ENCODE data around the gene MACROD2.
"Not testable (repeated sequence)": the region's sequence is repeated elsewhere in the genome, so short reads cannot be mapped to it uniquely, and the experiment has no call there.

The MACROD2 gene

GRCh38 chr20:13995086-13995665, at the start of gene MACROD2:
TSS of gene MACROD2 (plus strand) at chr20:13995516.
- Histone ChIP-seq H3K4me3 (no peak within 1 kb of the TSS), H3K9me3 (no peaks in the 10 kb centered on the region; the same call in 1 of the 2 replicates), H3K27me3 (ENCODE audit: low read depth) (no peaks in the 10 kb centered on the region; the same call in 1 of the 2 replicates), H3K36me3 (replicated peaks) (no peaks in the 10 kb centered on the region), H3K4me1 (no peaks in the 10 kb centered on the region)
- no peak for DNase-seq (ENCODE audit: low spot score in 2 of 2)
- in situ Hi-C loops (cut with MboI; ENCODE audit: low sequenced_read_pairs), result no loop called here

- in situ Hi-C loops (cut with MboI; ENCODE audit: low sequenced_read_pairs), result no loop called here
- Histone ChIP-seq H3K9me3 (no peaks in the 10 kb centered on the region), H3K4me3 (no peak overlapping the region), H3K4me1 (no peaks in the 10 kb centered on the region), H3K36me3 (replicated peaks) (no peaks in the 10 kb centered on the region), H3K27me3 (ENCODE audit: low read depth) (no peaks in the 10 kb centered on the region)
- no peak for DNase-seq (ENCODE audit: low spot score in 2 of 2)
Observed at GRCh38 chr20:13947719-13948118, 47.6 kb upstream of the MACROD2 start.

GRCh38 chr20:13953227-13953626, 42.1 kb upstream of the MACROD2 start:
- in situ Hi-C loops (cut with MboI; ENCODE audit: low sequenced_read_pairs), result no loop called here

GRCh38 chr20:13960119-13960518, 35.2 kb upstream of the MACROD2 start:
- H3K4me1 ChIP-seq, result no peaks in the 10 kb centered on the region
- no peak for DNase-seq (ENCODE audit: low spot score in 2 of 2)
- H3K27me3 ChIP-seq (ENCODE audit: low read depth), result no peaks in the 10 kb centered on the region
- H3K9me3 ChIP-seq, result no peaks in the 10 kb centered on the region
- no peak overlapping the region for H3K4me3 ChIP-seq
- in situ Hi-C loops (cut with MboI; ENCODE audit: low sequenced_read_pairs), result no loop called here
- H3K36me3 ChIP-seq (replicated peaks), result no peaks in the 10 kb centered on the region

More at GRCh38 chr20:13953227-13953626, 42.1 kb upstream of the MACROD2 start:
- H3K4me3 ChIP-seq, result no peak overlapping the region
- H3K36me3 ChIP-seq (replicated peaks), result no peaks in the 10 kb centered on the region
- H3K4me1 ChIP-seq, result no peaks in the 10 kb centered on the region
- DNase-seq (ENCODE audit: low spot score in 2 of 2), result peak in 1 of 2 experiments; percentile 52
- H3K9me3 ChIP-seq, result no peaks in the 10 kb centered on the region
- H3K27me3 ChIP-seq (ENCODE audit: low read depth), result no peaks in the 10 kb centered on the region

- DNase-seq (ENCODE audit: low spot score in 2 of 2), result no peak
- Histone ChIP-seq H3K4me1 (no peaks in the 10 kb centered on the region), H3K27me3 (ENCODE audit: low read depth) (no peaks in the 10 kb centered on the region), H3K4me3 (no peak overlapping the region), H3K9me3 (no peaks in the 10 kb centered on the region), H3K36me3 (replicated peaks) (no peaks in the 10 kb centered on the region)
- in situ Hi-C loops (cut with MboI; ENCODE audit: low sequenced_read_pairs), result no loop called here
Observed at GRCh38 chr20:13960525-13960924, 34.8 kb upstream of the MACROD2 start.

GRCh38 chr20:13984211-13984610, 11.1 kb upstream of the MACROD2 start:
- Histone ChIP-seq H3K36me3 (replicated peaks) (no peaks in the 10 kb centered on the region), H3K27me3 (ENCODE audit: low read depth) (no peaks in the 10 kb centered on the region), H3K9me3 (no peaks in the 10 kb centered on the region), H3K4me1 (no peaks in the 10 kb centered on the region), H3K4me3 (no peak overlapping the region)
- in situ Hi-C loops (cut with MboI; ENCODE audit: low sequenced_read_pairs), result no loop called here
- DNase-seq (ENCODE audit: low spot score in 2 of 2), result no peak

GRCh38 chr20:13990465-13990864, 4.9 kb upstream of the MACROD2 start, which contains the start of gene SEL1L2:
TSS of gene SEL1L2 (minus strand) at chr20:13990614. CDS start at chr20:13990534, 80 bp downstream.
- in situ Hi-C loops (cut with MboI; ENCODE audit: low sequenced_read_pairs), result no loop called here
- H3K9me3 ChIP-seq, result no peaks in the 10 kb centered on the region; the same call in 1 of the 2 replicates
- DNase-seq (ENCODE audit: low spot score in 2 of 2), result no peak

GRCh38 chr20:13991311-13991710, 4.0 kb upstream of the MACROD2 start:
- Histone ChIP-seq H3K27me3 (ENCODE audit: low read depth) (no peaks in the 10 kb centered on the region), H3K4me3 (no peak overlapping the region), H3K4me1 (no peaks in the 10 kb centered on the region), H3K36me3 (replicated peaks) (no peaks in the 10 kb centered on the region), H3K9me3 (no peaks in the 10 kb centered on the region; the same call in 1 of the 2 replicates)
- DNase-seq (ENCODE audit: low spot score in 2 of 2), result no peak
- in situ Hi-C loops (cut with MboI; ENCODE audit: low sequenced_read_pairs), result no loop called here

More at GRCh38 chr20:13990465-13990864, 4.9 kb upstream of the MACROD2 start, which contains the start of gene SEL1L2:
- H3K36me3 ChIP-seq (replicated peaks), result no peaks in the 10 kb centered on the region
- H3K27me3 ChIP-seq (ENCODE audit: low read depth), result no peaks in the 10 kb centered on the region
- no peak within 1 kb of the TSS for H3K4me3 ChIP-seq
- no peaks in the 10 kb centered on the region for H3K4me1 ChIP-seq

GRCh38 chr20:13991955-13992354, 3.4 kb upstream of the MACROD2 start:
- in situ Hi-C loops (cut with MboI; ENCODE audit: low sequenced_read_pairs); DNase-seq (ENCODE audit: low spot score in 2 of 2); H3K27me3 ChIP-seq (ENCODE audit: low read depth): not testable (repeated sequence)

GRCh38 chr20:13995841-13996240, 525 bp downstream of the MACROD2 start:
- Histone ChIP-seq H3K36me3 (replicated peaks) (no peaks in the 10 kb centered on the region), H3K27me3 (ENCODE audit: low read depth) (no peaks in the 10 kb centered on the region; the same call in 1 of the 2 replicates), H3K9me3 (no peaks in the 10 kb centered on the region; the same call in 1 of the 2 replicates), H3K4me1 (no peaks in the 10 kb centered on the region), H3K4me3 (no peak overlapping the region)
- in situ Hi-C loops (cut with MboI; ENCODE audit: low sequenced_read_pairs), result no loop called here
- DNase-seq (ENCODE audit: low spot score in 2 of 2), result no peak

More at GRCh38 chr20:13991955-13992354, 3.4 kb upstream of the MACROD2 start:
- H3K36me3 ChIP-seq (replicated peaks); H3K4me1 ChIP-seq; H3K4me3 ChIP-seq; H3K9me3 ChIP-seq: not testable (repeated sequence)

- in situ Hi-C loops (cut with MboI; ENCODE audit: low sequenced_read_pairs), result no loop called here
- Histone ChIP-seq H3K4me1 (no peaks in the 10 kb centered on the region), H3K36me3 (replicated peaks) (no peaks in the 10 kb centered on the region), H3K4me3 (no peak overlapping the region), H3K27me3 (ENCODE audit: low read depth) (no peaks in the 10 kb centered on the region; the same call in 1 of the 2 replicates), H3K9me3 (no peaks in the 10 kb centered on the region; the same call in 1 of the 2 replicates)
- no peak for DNase-seq (ENCODE audit: low spot score in 2 of 2)
Observed at GRCh38 chr20:13996265-13996664, 949 bp downstream of the MACROD2 start.

- H3K36me3 ChIP-seq (replicated peaks), result no peaks in the 10 kb centered on the region
- no peak overlapping the region for H3K4me3 ChIP-seq
- no peaks in the 10 kb centered on the region for H3K9me3 ChIP-seq
- DNase-seq (ENCODE audit: low spot score in 2 of 2), result no peak
- H3K4me1 ChIP-seq, result no peaks in the 10 kb centered on the region
- in situ Hi-C loops (cut with MboI; ENCODE audit: low sequenced_read_pairs), result no loop called here
- H3K27me3 ChIP-seq (ENCODE audit: low read depth), result no peaks in the 10 kb centered on the region; the same call in 1 of the 2 replicates
Observed at GRCh38 chr20:14000917-14001316, 5.6 kb downstream of the MACROD2 start.

GRCh38 chr20:14005996-14006395, 10.7 kb downstream of the MACROD2 start:
- H3K4me3 ChIP-seq, result no peak overlapping the region
- no peaks in the 10 kb centered on the region for H3K9me3 ChIP-seq
- in situ Hi-C loops (cut with MboI; ENCODE audit: low sequenced_read_pairs), result no loop called here
- no peak for DNase-seq (ENCODE audit: low spot score in 2 of 2)
- no peaks in the 10 kb centered on the region for H3K36me3 ChIP-seq (replicated peaks)
- no peaks in the 10 kb centered on the region for H3K4me1 ChIP-seq
- no peaks in the 10 kb centered on the region for H3K27me3 ChIP-seq (ENCODE audit: low read depth)

- Histone ChIP-seq H3K4me1 (no peaks in the 10 kb centered on the region), H3K4me3 (no peak overlapping the region), H3K27me3 (ENCODE audit: low read depth) (no peaks in the 10 kb centered on the region), H3K36me3 (replicated peaks) (no peaks in the 10 kb centered on the region), H3K9me3 (no peaks in the 10 kb centered on the region)
- in situ Hi-C loops (cut with MboI; ENCODE audit: low sequenced_read_pairs), result no loop called here
- no peak for DNase-seq (ENCODE audit: low spot score in 2 of 2)
Observed at GRCh38 chr20:14009208-14009607, 13.9 kb downstream of the MACROD2 start.

Measured in HAP-1 (cell line).